Astrocyte (in vitro differentiated cells and primary cell): ENCODE results near the gene CLDN19. TPM values are rescaled to one million over a fixed set of nuclear protein-coding genes. Genes with fewer than 3 reads are reported as not detected.

Experiments used
- DNase-seq: peaks from one replicate; pipeline ENCODE4 v3.0.0-alpha.2; 2010; ENCODE audit warnings: low read depth
- FAIRE-seq: peaks from 2 replicates; lab custom pipeline; 2011; peaks lifted over from hg19 to GRCh38; lab: Jason Lieb, UNC
- H2AFZ ChIP-seq: 2 replicates; pipeline ENCODE4 v1.6.0; 2012; ENCODE audit warnings: low read depth, low read length, inconsistent platforms
- H3K27ac ChIP-seq: 2 replicates; pipeline ENCODE4 v1.5.1; 2011; ENCODE audit warnings: low read depth, low read length, inconsistent platforms
- H3K27me3 ChIP-seq: 2 replicates; pipeline ENCODE4 v1.6.0; 2011; ENCODE audit warnings: low read length, inconsistent platforms; ENCODE audit not compliant: insufficient read depth
- H3K36me3 ChIP-seq: 2 replicates; pipeline ENCODE4 v1.5.1; 2011; ENCODE audit warnings: low read length, inconsistent platforms; ENCODE audit not compliant: insufficient read depth
- H3K4me1 ChIP-seq: 2 replicates; pipeline ENCODE4 v1.5.1; 2011; ENCODE audit warnings: low read length, inconsistent platforms; ENCODE audit not compliant: insufficient read depth
- H3K4me2 ChIP-seq: 2 replicates; pipeline ENCODE4 v1.6.0; 2012; ENCODE audit warnings: low read length, inconsistent platforms
- H3K4me3 ChIP-seq: 2 replicates; pipeline ENCODE4 v1.5.1; 2011; ENCODE audit warnings: low read depth, mild to moderate bottlenecking, low read length, inconsistent platforms; ENCODE audit not compliant: insufficient read depth
- H3K79me2 ChIP-seq: 2 replicates; pipeline ENCODE4 v1.6.0; 2012; ENCODE audit warnings: mild to moderate bottlenecking, low read length, inconsistent platforms; ENCODE audit not compliant: insufficient read depth
- H3K9ac ChIP-seq: 2 replicates; pipeline ENCODE4 v1.6.0; 2012; ENCODE audit warnings: mild to moderate bottlenecking, low read length, inconsistent platforms
- H3K9me3 ChIP-seq: 2 replicates; pipeline ENCODE4 v1.5.1; 2012; ENCODE audit warnings: low read depth, mild to moderate bottlenecking, low read length, inconsistent platforms; ENCODE audit not compliant: insufficient read depth
- H4K20me1 ChIP-seq: 2 replicates; pipeline ENCODE4 v1.6.0; 2012; ENCODE audit warnings: low read length, inconsistent platforms; ENCODE audit not compliant: insufficient read depth
- H3K27ac Mint-ChIP-seq: one replicate; pipeline ENCODE4 v1.8.0; 2021; ENCODE audit warnings: mild to moderate bottlenecking, mixed read lengths; ENCODE audit not compliant: unreplicated experiment
- H3K27me3 Mint-ChIP-seq: one replicate; pipeline ENCODE4 v1.8.0; 2021; ENCODE audit warnings: low read depth, mixed read lengths; ENCODE audit not compliant: unreplicated experiment
- H3K36me3 Mint-ChIP-seq: one replicate; pipeline ENCODE4 v1.8.0; 2021; ENCODE audit warnings: low read depth, mixed read lengths; ENCODE audit not compliant: unreplicated experiment
- H3K4me1 Mint-ChIP-seq: one replicate; pipeline ENCODE4 v1.8.0; 2021; ENCODE audit warnings: low read depth, mixed read lengths; ENCODE audit not compliant: unreplicated experiment
- H3K4me3 Mint-ChIP-seq: one replicate; pipeline ENCODE4 v1.8.0; 2021; ENCODE audit warnings: mild to moderate bottlenecking, moderate library complexity, mixed read lengths; ENCODE audit not compliant: unreplicated experiment
- H3K9me3 Mint-ChIP-seq: one replicate; pipeline ENCODE4 v1.8.0; 2021; ENCODE audit warnings: mild to moderate bottlenecking, mixed read lengths; ENCODE audit not compliant: unreplicated experiment
- CTCF ChIP-seq: IDR thresholded peaks from 2 replicates; pipeline ENCODE4 v1.5.1; 2011; ENCODE audit warnings: low read depth, mild to moderate bottlenecking, inconsistent platforms, low read length, moderate library complexity; ENCODE audit not compliant: insufficient read depth
- EZH2 ChIP-seq: IDR thresholded peaks from 2 replicates; pipeline ENCODE4 v1.6.1; 2012; ENCODE audit warnings: mild to moderate bottlenecking, low read length, inconsistent platforms; ENCODE audit not compliant: insufficient read depth
- total RNA-seq: library from RNA; stranded (reverse); gene quantifications from 2 replicates; pipeline ENCODE4 v1.2.1, GENCODE V29; 2021

Gene CLDN19
- total RNA-seq, 1 donor from 2014 or later, result 0.11 TPM

GRCh38 chr1:42684139-42684538 lies 55.9 kb downstream of the CLDN19 start:
- H2AFZ ChIP-seq, result no peak overlapping the region
- H3K4me1 Mint-ChIP-seq, result peaks cover 34% of the 10 kb centered on the region
- peaks cover 7% of the 10 kb centered on the region for H3K36me3 Mint-ChIP-seq
- H3K4me3 Mint-ChIP-seq, result peak overlapping the region; percentile 94
- peaks cover 14% of the 10 kb centered on the region for H3K36me3 ChIP-seq
- H3K27ac Mint-ChIP-seq, result no peak overlapping the region
- H3K79me2 ChIP-seq, result peaks cover 79% of the 10 kb centered on the region
- no peaks in the 10 kb centered on the region for H3K9me3 Mint-ChIP-seq
- no peaks in the 10 kb centered on the region for H3K27me3 Mint-ChIP-seq
- H3K4me3 ChIP-seq, result peak overlapping the region; percentile 90
- DNase-seq (no peak), FAIRE-seq (no peak)
- H3K9ac ChIP-seq, result peak overlapping the region; percentile 92
- peak overlapping the region; percentile 86 for H3K4me2 ChIP-seq
- TF ChIP-seq EZH2, result no peak
- TF ChIP-seq CTCF, result no peak
- peaks cover 62% of the 10 kb centered on the region for H4K20me1 ChIP-seq
- H3K9me3 ChIP-seq, result no peaks in the 10 kb centered on the region
- H3K4me1 ChIP-seq, result peaks cover 21% of the 10 kb centered on the region
- H3K27ac ChIP-seq, result no peak overlapping the region
- no peaks in the 10 kb centered on the region for H3K27me3 ChIP-seq

Other genes starting within 250 kb of the CLDN19 start
- 23.5 and 28.5 TPM in 2 replicates for gene PPIH, start 81.8 kb downstream of the CLDN19 start, total RNA-seq
- 744 and 872 TPM in 2 replicates for gene YBX1, start 57.8 kb downstream of the CLDN19 start, total RNA-seq
- 277 and 351 TPM in 2 replicates for gene P3H1, start 26.8 kb upstream of the CLDN19 start, total RNA-seq
- gene C1orf50, start 27.0 kb upstream of the CLDN19 start, total RNA-seq, result 9.5 and 12.6 TPM in 2 replicates
- 0.07 and 0.09 TPM in 2 replicates for gene TMEM269, start 44.8 kb upstream of the CLDN19 start, total RNA-seq
- 8.9 and 9.2 TPM in 2 replicates for gene ERMAP, start 76.9 kb upstream of the CLDN19 start, total RNA-seq
- 19.7 and 28.1 TPM in 2 replicates for gene SVBP, start 77.2 kb upstream of the CLDN19 start, total RNA-seq
- gene ZNF691, start 106.4 kb upstream of the CLDN19 start, total RNA-seq, result 5.8 and 6.3 TPM in 2 replicates
- gene SLC2A1, start 218.6 kb upstream of the CLDN19 start, total RNA-seq, result 506 and 521 TPM in 2 replicates